DMS53 (cell line): Measurements from ENCODE around the gene JSRP1.

Source experiments
- DNase-seq: peaks from one replicate; lab custom pipeline; 2025; lab: John Stamatoyannopoulos, UW

The JSRP1 gene

GRCh38 chr19:2266183-2266993 lies 10.2 kb upstream of the JSRP1 start:
- peak; percentile 54 for DNase-seq

DNA sequence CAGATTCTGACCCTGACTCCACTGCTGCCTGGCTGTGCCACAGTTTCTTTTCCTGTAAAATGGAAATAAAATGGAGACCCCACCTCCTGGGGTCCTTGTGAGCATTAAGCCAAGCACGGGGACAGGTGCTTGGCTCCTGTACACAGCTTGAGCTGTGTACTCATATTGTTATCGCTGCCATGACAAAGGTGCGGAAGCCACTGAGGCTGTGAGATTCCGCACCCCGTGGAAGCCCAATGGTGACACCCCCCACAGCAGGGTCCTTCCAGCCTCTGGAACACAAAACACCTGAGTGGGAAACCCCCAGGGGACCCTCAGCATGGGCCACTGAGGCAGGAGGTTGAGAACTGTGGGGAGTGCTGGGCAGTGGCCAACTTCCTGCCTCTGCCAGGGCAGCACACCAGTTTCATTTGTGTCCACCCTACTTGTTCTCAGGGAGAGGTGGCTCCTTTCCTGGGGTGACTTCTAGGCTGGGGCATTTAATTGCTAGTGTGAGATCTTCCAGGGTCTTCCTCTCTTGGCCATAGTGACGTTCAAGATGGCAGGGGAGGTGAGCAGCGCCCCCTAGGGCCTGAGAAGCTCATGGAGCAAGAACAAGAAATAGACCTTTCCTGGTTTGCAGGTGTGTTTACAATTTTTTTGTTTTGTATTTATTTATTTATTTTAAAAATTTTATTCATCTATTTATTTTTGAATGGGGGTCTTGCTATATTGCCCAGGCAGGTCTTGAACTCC lies 5.4 kb upstream of the JSRP1 start:
- peak; percentile 41 for DNase-seq

GRCh38 chr19:2260341-2260805 lies 4.2 kb upstream of the JSRP1 start:
- peak; percentile 63 for DNase-seq

GRCh38 chr19:2259336-2259735 lies 3.1 kb upstream of the JSRP1 start:
- DNase-seq = peak; percentile 85

DNA sequence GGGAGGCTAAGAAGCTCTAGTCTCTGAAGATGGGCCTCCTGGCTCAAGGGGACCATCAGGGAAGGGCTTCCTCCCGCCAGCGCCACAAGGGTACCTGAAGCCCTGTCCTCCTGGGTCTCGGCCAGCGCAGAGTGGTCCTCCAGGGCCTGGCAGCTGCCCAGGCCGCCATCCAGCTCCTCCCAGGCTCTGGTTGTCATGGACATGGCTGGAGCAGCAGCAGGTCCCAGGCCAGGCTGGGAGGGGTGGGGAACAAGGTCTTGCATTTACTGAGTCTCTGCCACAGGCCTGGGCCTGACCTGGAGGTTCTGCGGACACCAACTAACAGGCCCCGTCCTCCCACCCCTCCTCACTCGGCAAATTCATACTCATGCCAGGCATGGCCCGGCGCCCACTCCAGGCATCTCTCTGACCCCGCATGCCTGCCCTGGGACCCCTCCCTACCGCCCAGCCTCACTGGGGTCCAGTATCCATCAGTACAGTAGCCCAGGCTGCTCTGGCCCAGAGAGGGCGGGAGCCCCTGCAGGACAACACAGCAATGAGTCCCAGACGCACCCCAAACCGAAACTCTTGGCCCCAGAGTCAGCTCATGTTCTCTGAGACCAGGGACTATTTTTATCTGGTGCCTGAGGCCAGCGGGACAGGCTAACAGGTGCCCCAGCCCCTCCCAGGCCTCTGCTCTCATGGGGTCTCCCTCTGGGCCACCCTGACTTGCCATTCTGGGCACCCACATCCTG lies 938 bp downstream of the JSRP1 start:
- DNase-seq = no peak

- no peak for DNase-seq
These were observed 1.9 kb downstream of the JSRP1 start for GRCh38 chr19:2254064-2254872.

GRCh38 chr19:2253106-2254063 lies 2.8 kb downstream of the JSRP1 start:
- peak; percentile 26 for DNase-seq

GRCh38 chr19:2252797-2253105 lies 3.5 kb downstream of the JSRP1 start:
- peak; percentile 44 for DNase-seq

GRCh38 chr19:2252055-2252796 lies 4.0 kb downstream of the JSRP1 start:
- peak; percentile 44 for DNase-seq

DNA sequence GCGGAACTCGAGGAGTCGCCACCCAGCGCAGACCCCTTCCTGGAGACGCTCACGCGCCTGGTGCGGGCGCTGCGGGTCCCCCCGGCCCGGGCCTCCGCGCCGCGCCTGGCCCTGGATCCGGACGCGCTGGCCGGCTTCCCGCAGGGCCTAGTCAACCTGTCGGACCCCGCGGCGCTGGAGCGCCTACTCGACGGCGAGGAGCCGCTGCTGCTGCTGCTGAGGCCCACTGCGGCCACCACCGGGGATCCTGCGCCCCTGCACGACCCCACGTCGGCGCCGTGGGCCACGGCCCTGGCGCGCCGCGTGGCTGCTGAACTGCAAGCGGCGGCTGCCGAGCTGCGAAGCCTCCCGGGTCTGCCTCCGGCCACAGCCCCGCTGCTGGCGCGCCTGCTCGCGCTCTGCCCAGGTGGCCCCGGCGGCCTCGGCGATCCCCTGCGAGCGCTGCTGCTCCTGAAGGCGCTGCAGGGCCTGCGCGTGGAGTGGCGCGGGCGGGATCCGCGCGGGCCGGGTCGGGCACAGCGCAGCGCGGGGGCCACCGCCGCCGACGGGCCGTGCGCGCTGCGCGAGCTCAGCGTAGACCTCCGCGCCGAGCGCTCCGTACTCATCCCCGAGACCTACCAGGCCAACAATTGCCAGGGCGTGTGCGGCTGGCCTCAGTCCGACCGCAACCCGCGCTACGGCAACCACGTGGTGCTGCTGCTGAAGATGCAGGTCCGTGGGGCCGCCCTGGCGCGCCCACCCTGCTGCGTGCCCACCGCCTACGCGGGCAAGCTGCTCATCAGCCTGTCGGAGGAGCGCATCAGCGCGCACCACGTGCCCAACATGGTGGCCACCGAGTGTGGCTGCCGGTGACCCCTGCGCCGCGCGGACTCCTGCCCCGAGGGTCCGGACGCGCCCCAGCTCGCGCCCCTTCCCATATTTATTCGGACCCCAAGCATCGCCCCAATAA lies 4.8 kb downstream of the JSRP1 start:
- peak; percentile 68 for DNase-seq

GRCh38 chr19:2250766-2251105 lies 5.5 kb downstream of the JSRP1 start:
- peak; percentile 59 for DNase-seq

GRCh38 chr19:2249880-2250765 lies 6.1 kb downstream of the JSRP1 start:
- peak; percentile 52 for DNase-seq

GRCh38 chr19:2249010-2249866 lies 7.0 kb downstream of the JSRP1 start, which contains the start of gene AMH:
TSS of gene AMH (plus strand) at chr19:2249323. CDS start at chr19:2249333, 10 bp downstream.
- peak; percentile 38 for DNase-seq

GRCh38 chr19:2248136-2249009 lies 7.8 kb downstream of the JSRP1 start:
- DNase-seq = no peak

GRCh38 chr19:2247433-2248101 lies 8.7 kb downstream of the JSRP1 start:
- DNase-seq = no peak
